ENCODE data around the gene DDX39B.
A peak's percentile ranks its signal among the peaks of the same experiment; 100 is the strongest.

DDX39B gene

GRCh38 chr6:31580438-31580740 lies 38.6 kb upstream of the DDX39B start:
- no peaks in the 10 kb centered on the region for H3K36me3 ChIP-seq
- DNase-seq: no peak
- H3K4me1 ChIP-seq: peaks cover 0 to 16% (median 11%) of the 10 kb centered on the region in 4 donors
- TF ChIP-seq CTCF (IDR thresholded peaks at IDR 0.05): no peak
- intact Hi-C loops (cut with DNase I; ENCODE audit: low total_unique reads): no loop called here
- H3K4me3 ChIP-seq: peak overlapping the region; percentile 61 to 66
- H3K27me3 ChIP-seq: no peaks in the 10 kb centered on the region
- H3K27ac ChIP-seq: peak overlapping the region; percentile 56 to 76
- no peaks in the 10 kb centered on the region for H3K9me3 ChIP-seq

GRCh38 chr6:31579546-31580437 lies 38.0 kb upstream of the DDX39B start:
- Histone ChIP-seq H3K4me3 (no peak overlapping the region), H3K4me1 (peaks cover 0 to 16% (median 11%) of the 10 kb centered on the region in 4 donors), H3K27ac (no peak overlapping the region), H3K36me3 (no peaks in the 10 kb centered on the region), H3K9me3 (no peaks in the 10 kb centered on the region), H3K27me3 (peaks cover 0 to 4% of the 10 kb centered on the region in 2 donors)
- intact Hi-C loops (cut with DNase I; ENCODE audit: low total_unique reads): no loop called here
- no peak for DNase-seq
- TF ChIP-seq CTCF (IDR thresholded peaks at IDR 0.05): no peak

- TF ChIP-seq CTCF (IDR thresholded peaks at IDR 0.05): no peak
- intact Hi-C loops (cut with DNase I; ENCODE audit: low total_unique reads): no loop called here
- Histone ChIP-seq H3K27me3 (peaks cover 0 to 6% of the 10 kb centered on the region in 2 donors), H3K27ac (no peak overlapping the region), H3K4me3 (no peak overlapping the region), H3K4me1 (peaks cover 0 to 16% (median 11%) of the 10 kb centered on the region in 4 donors), H3K9me3 (no peaks in the 10 kb centered on the region), H3K36me3 (no peaks in the 10 kb centered on the region)
- DNase-seq: no peak
Observed at GRCh38 chr6:31579119-31579505, 37.3 kb upstream of the DDX39B start.

GRCh38 chr6:31578184-31579118 lies 36.6 kb upstream of the DDX39B start:
- Histone ChIP-seq H3K27ac (no peak overlapping the region), H3K9me3 (no peaks in the 10 kb centered on the region)
- no peak for DNase-seq

GRCh38 chr6:31577579-31577966 lies 35.8 kb upstream of the DDX39B start:
- H3K36me3 ChIP-seq: no peaks in the 10 kb centered on the region
- peaks cover 0 to 21% of the 10 kb centered on the region in 2 donors for H3K27me3 ChIP-seq
- H3K27ac ChIP-seq: no peak overlapping the region
- no peaks in the 10 kb centered on the region for H3K9me3 ChIP-seq
- DNase-seq: no peak
- intact Hi-C loops (cut with DNase I; ENCODE audit: low total_unique reads): no loop called here
- TF ChIP-seq CTCF (IDR thresholded peaks at IDR 0.05): no peak
- H3K4me1 ChIP-seq: peaks cover 0 to 16% (median 11%) of the 10 kb centered on the region in 4 donors
- H3K4me3 ChIP-seq: no peak overlapping the region

More at GRCh38 chr6:31578184-31579118, 36.6 kb upstream of the DDX39B start:
- H3K4me1 ChIP-seq: peaks cover 0 to 16% (median 11%) of the 10 kb centered on the region in 4 donors
- intact Hi-C loops (cut with DNase I; ENCODE audit: low total_unique reads): no loop called here
- H3K27me3 ChIP-seq: peaks cover 0 to 12% of the 10 kb centered on the region in 2 donors
- H3K36me3 ChIP-seq: no peaks in the 10 kb centered on the region
- no peak overlapping the region for H3K4me3 ChIP-seq
- no peak for TF ChIP-seq CTCF (IDR thresholded peaks at IDR 0.05)
